Liver (tissue), 9 donors: ENCODE data around the gene CLEC1A. TPM values are rescaled to one million over a fixed set of nuclear protein-coding genes. Genes with fewer than 3 reads are reported as not detected.

Source experiments
- DNase-seq: peaks from one replicate; pipeline ENCODE4 v3.0.0-alpha.2; 2017; ENCODE audit warnings: low spot score
- H3K27ac ChIP-seq, 2 donors: one replicate each; pipeline ENCODE4 v1.7.0; 2013; ENCODE audit warnings: inconsistent platforms in 2 of 2, low read length in 2 of 2, control low read depth in 1 of 2, low read depth in 1 of 2, mild to moderate bottlenecking in 1 of 2
- H3K27me3 ChIP-seq, 4 donors: one replicate each; pipeline versions ENCODE4 v1.6.1 to v1.7.0; 2013; ENCODE audit warnings: low read length in 3 of 4, inconsistent platforms in 1 of 4, mild to moderate bottlenecking in 1 of 4, moderate library complexity in 1 of 4; ENCODE audit not compliant: control insufficient read depth in 4 of 4, insufficient read depth in 4 of 4
- H3K36me3 ChIP-seq, 4 donors: one replicate each; pipeline versions ENCODE4 v1.6.1 to v1.7.0; 2013; ENCODE audit warnings: low read length in 3 of 4, mild to moderate bottlenecking in 3 of 4, low read depth in 1 of 4, moderate library complexity in 1 of 4; ENCODE audit not compliant: control insufficient read depth in 4 of 4, insufficient read depth in 3 of 4
- H3K4me1 ChIP-seq, 4 donors: one replicate each; pipeline versions ENCODE4 v1.6.1 to v1.7.0; 2013; ENCODE audit warnings: low read length in 3 of 4, mild to moderate bottlenecking in 3 of 4, moderate library complexity in 1 of 4; ENCODE audit not compliant: control insufficient read depth in 4 of 4, insufficient read depth in 4 of 4
- H3K4me3 ChIP-seq, 3 donors: one replicate each; pipeline versions ENCODE4 v1.6.1 to v1.7.0; 2013; ENCODE audit warnings: low read length in 3 of 3, control low read depth in 1 of 3, low read depth in 1 of 3, mild to moderate bottlenecking in 1 of 3
- H3K9ac ChIP-seq, 2 donors: one replicate each; pipeline ENCODE4 v1.7.0; 2013; ENCODE audit warnings: low read length in 2 of 2, mild to moderate bottlenecking in 2 of 2, moderate library complexity in 2 of 2, control low read depth in 1 of 2, low read depth in 1 of 2
- H3K9me3 ChIP-seq, 4 donors: one replicate each; pipeline versions ENCODE4 v1.6.1 to v1.7.0; 2013; ENCODE audit warnings: low read length in 3 of 4; ENCODE audit not compliant: control insufficient read depth in 4 of 4
- ATF3 ChIP-seq: IDR thresholded peaks from 2 replicates; pipeline ENCODE4 v1.6.1; 2016; ENCODE audit warnings: antibody characterized with exemption
- CTCF ChIP-seq: fragments of 150-350 bp; IDR thresholded peaks from 2 replicates; pipeline ENCODE4 v1.5.1; 2017; ENCODE audit warnings: improper control_type of control experiment, low read depth, low read length; ENCODE audit not compliant: missing input control
- EGR1 ChIP-seq, 2 donors: IDR thresholded peaks; 2 replicates each; pipeline ENCODE4 v1.6.1; 2016 to 2018; ENCODE audit warnings: antibody characterized with exemption in 2 of 2, low read depth in 2 of 2
- FOXA1 ChIP-seq: IDR thresholded peaks from 2 replicates; pipeline ENCODE4 v1.6.1; 2016; ENCODE audit warnings: antibody characterized with exemption
- FOXA2 ChIP-seq: IDR thresholded peaks from 2 replicates; pipeline ENCODE4 v1.6.1; 2016; ENCODE audit warnings: antibody characterized with exemption
- GABPA ChIP-seq, 2 donors: IDR thresholded peaks in 1 of 2; conservative IDR thresholded peaks in 1 of 2; 2 replicates each; pipeline ENCODE4 v1.6.1; 2016; ENCODE audit warnings: antibody characterized with exemption in 2 of 2, mild to moderate bottlenecking in 1 of 2, moderate library complexity in 1 of 2
- HNF4A ChIP-seq, 2 donors: conservative IDR thresholded peaks; 2 replicates each; pipeline ENCODE4 v1.6.1; 2016; ENCODE audit warnings: antibody characterized with exemption in 2 of 2, mild to moderate bottlenecking in 2 of 2
- HNF4G ChIP-seq: IDR thresholded peaks from 2 replicates; pipeline ENCODE4 v1.6.1; 2016; ENCODE audit warnings: antibody characterized with exemption
- JUND ChIP-seq, 2 donors: IDR thresholded peaks; 2 replicates each; pipeline ENCODE4 v1.6.1; 2016; ENCODE audit warnings: antibody characterized with exemption in 2 of 2
- RAD21 ChIP-seq, 2 donors: IDR thresholded peaks; 2 replicates each; pipeline ENCODE4 v1.6.1; 2016; ENCODE audit warnings: antibody characterized with exemption in 2 of 2, mild to moderate bottlenecking in 2 of 2
- REST ChIP-seq: IDR thresholded peaks from 2 replicates; pipeline ENCODE4 v1.6.1; 2016; ENCODE audit warnings: antibody characterized with exemption, mild to moderate bottlenecking
- RXRA ChIP-seq, 2 donors: IDR thresholded peaks; 2 replicates each; pipeline ENCODE4 v1.6.1; 2017 to 2018; ENCODE audit warnings: antibody characterized with exemption in 2 of 2, mild to moderate bottlenecking in 1 of 2
- SP1 ChIP-seq: IDR thresholded peaks from 2 replicates; pipeline ENCODE4 v1.6.1; 2018; ENCODE audit warnings: antibody characterized with exemption, mild to moderate bottlenecking
- TAF1 ChIP-seq: conservative IDR thresholded peaks from 2 replicates; pipeline ENCODE4 v1.6.1; 2016; ENCODE audit warnings: antibody characterized with exemption, mild to moderate bottlenecking
- YY1 ChIP-seq: IDR thresholded peaks from 2 replicates; pipeline ENCODE4 v1.6.1; 2016; ENCODE audit warnings: antibody characterized with exemption, mild to moderate bottlenecking
- ZBTB33 ChIP-seq: IDR thresholded peaks from 2 replicates; pipeline ENCODE4 v1.6.1; 2016; ENCODE audit warnings: antibody characterized with exemption
- WGBS: extraction: QIAGEN DNeasy Blood & Tissue Kit; methylation state at CpG from one replicate; pipeline ENCODE4 v1.1.7; 2013; 5-methylcytosine and 5-hydroxymethylcytosine counted together
- polyA plus RNA-seq, 2 donors: library from polyadenylated mRNA; stranded (reverse) in 1 of 2; unstranded in 1 of 2; fragments of 200-250 nt in 1 of 2; fragments of >200 nt in 1 of 2; fragmentation: Nextera tagmentation in 1 of 2; extraction: Ambion mirVana in 1 of 2; gene quantifications; one replicate each; pipeline versions ENCODE4 v1.2.1 to v1.2.3, GENCODE V29; 2013 to 2015
- total RNA-seq, 2 donors: library from RNA; depleted of rRNA; stranded (reverse); fragments of >200 nt; gene quantifications; one replicate each; pipeline ENCODE4 v1.2.3, GENCODE V29; 2014
- donor health status: healthy.
- donor health status: healthy.
- donor health status: healthy.
- donor health status: healthy.
- donor health status: healthy.

Gene CLEC1A
- total and polyA plus RNA-seq, 4 donors: 0.09 to 2.1 (median 1.1) TPM

- Histone ChIP-seq H3K27me3 (no peaks in the 10 kb centered on the region), H3K4me3 (no peak overlapping the region), H3K36me3 (no peaks in the 10 kb centered on the region), H3K4me1 (no peaks in the 10 kb centered on the region), H3K27ac (no peak overlapping the region), H3K9me3 (no peaks in the 10 kb centered on the region), H3K9ac (no peak overlapping the region)
- 78% methylated on average over 5 of the region's 5 CpGs for WGBS
- TF ChIP-seq ATF3 (no peak), HNF4A (conservative IDR thresholded peaks at IDR 0.05) (no peak), CTCF (no peak), ZBTB33 (no peak), YY1 (no peak), GABPA (IDR thresholded peaks at IDR 0.05 in 1 of 2, conservative IDR thresholded peaks at IDR 0.05 in 1 of 2) (no peak), TAF1 (no peak), FOXA2 (no peak), RAD21 (IDR thresholded peaks at IDR 0.05) (no peak), JUND (IDR thresholded peaks at IDR 0.05) (no peak), HNF4G (no peak), EGR1 (IDR thresholded peaks at IDR 0.05; ENCODE audit: low read depth in 2 of 2) (no peak)
- no peak for DNase-seq
Measured at GRCh38 chr12:10031771-10032175, 67.0 kb downstream of the CLEC1A start.

GRCh38 chr12:10031321-10031720 is 67.5 kb downstream of the CLEC1A start:
- Histone ChIP-seq H3K27me3 (no peaks in the 10 kb centered on the region), H3K27ac (no peak overlapping the region), H3K4me3 (no peak overlapping the region), H3K9ac (no peak overlapping the region), H3K4me1 (no peaks in the 10 kb centered on the region), H3K36me3 (no peaks in the 10 kb centered on the region), H3K9me3 (no peaks in the 10 kb centered on the region)
- DNase-seq: no peak
- WGBS: 66% methylated on average over 4 of the region's 4 CpGs
- TF ChIP-seq RXRA (IDR thresholded peaks at IDR 0.05) (no peak), SP1 (no peak), CTCF (no peak), REST (no peak), EGR1 (IDR thresholded peaks at IDR 0.05; ENCODE audit: low read depth in 2 of 2) (no peak), FOXA1 (no peak), ATF3 (no peak), FOXA2 (no peak), YY1 (no peak)
